Ovary (tissue), 3 donors: Measurements from ENCODE around the gene CENPX.

Experiments
- EP300 ChIP-seq: sonication (generic); formaldehyde crosslinking; IDR thresholded peaks from one replicate; pipeline ENCODE4 v1.6.1; 2017; ENCODE audit warnings: antibody characterized with exemption
- POLR2A ChIP-seq: fragments of 450-650 bp; IDR thresholded peaks from one replicate; pipeline ENCODE4 v1.6.1; 2017; ENCODE audit warnings: antibody characterized with exemption, mild to moderate bottlenecking, moderate library complexity
- TF ChIP-seq, protein P1 (sequence below), 3 donors: fragments of 450-650 bp in 2 of 3; fragments of 200-600 bp in 1 of 3; IDR thresholded peaks; one replicate each; pipeline versions ENCODE4 v1.5.1 to v1.8.0; 2016 to 2022; ENCODE audit warnings: antibody characterized with exemption in 3 of 3, mild to moderate bottlenecking in 1 of 3
- donor health status: DM: no; HTN: no; CAD: no.

DNA sequence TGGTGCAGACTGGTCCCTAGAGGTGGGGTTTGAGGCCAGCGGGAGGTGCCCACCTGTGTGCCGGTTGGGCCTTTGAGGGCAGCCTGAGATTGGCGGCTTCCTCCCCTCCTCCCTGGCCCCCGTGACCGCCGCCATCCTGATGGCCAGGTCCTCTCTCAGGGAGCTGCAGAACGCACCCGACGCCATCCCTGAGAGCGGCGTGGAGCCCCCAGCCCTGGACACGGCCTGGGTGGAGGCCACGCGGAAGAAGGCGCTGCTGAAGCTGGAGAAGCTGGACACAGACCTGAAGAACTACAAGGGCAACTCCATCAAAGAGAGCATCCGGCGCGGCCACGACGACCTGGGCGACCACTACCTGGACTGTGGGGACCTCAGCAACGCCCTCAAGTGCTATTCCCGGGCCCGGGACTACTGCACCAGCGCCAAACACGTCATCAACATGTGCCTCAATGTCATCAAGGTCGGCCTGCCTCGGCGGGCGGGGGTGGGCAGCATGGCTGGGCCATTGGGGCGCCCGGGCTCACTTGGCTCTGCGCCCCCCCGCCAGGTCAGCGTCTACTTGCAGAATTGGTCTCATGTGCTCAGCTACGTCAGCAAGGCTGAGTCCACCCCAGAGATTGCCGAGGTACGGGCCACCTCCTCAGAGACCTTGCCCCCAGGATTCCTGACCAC is 31.8 kb upstream of the CENPX start:
- no peak for TF ChIP-seq POLR2A
- TF ChIP-seq, protein P1, sequence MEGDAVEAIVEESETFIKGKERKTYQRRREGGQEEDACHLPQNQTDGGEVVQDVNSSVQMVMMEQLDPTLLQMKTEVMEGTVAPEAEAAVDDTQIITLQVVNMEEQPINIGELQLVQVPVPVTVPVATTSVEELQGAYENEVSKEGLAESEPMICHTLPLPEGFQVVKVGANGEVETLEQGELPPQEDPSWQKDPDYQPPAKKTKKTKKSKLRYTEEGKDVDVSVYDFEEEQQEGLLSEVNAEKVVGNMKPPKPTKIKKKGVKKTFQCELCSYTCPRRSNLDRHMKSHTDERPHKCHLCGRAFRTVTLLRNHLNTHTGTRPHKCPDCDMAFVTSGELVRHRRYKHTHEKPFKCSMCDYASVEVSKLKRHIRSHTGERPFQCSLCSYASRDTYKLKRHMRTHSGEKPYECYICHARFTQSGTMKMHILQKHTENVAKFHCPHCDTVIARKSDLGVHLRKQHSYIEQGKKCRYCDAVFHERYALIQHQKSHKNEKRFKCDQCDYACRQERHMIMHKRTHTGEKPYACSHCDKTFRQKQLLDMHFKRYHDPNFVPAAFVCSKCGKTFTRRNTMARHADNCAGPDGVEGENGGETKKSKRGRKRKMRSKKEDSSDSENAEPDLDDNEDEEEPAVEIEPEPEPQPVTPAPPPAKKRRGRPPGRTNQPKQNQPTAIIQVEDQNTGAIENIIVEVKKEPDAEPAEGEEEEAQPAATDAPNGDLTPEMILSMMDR (IDR thresholded peaks at IDR 0.05): no peak
- no peak for TF ChIP-seq EP300
